Activated CD8-positive, alpha-beta memory T cell treated with anti-CD3 and anti-CD28 coated beads, Interleukin-2, amount 50 U/mL, for 1 hour (primary cell): ENCODE data around the gene SDC4.

Experiments
- DNase-seq: peaks from one replicate; pipeline ENCODE4 v3.0.0-alpha.2; 2020; ENCODE audit errors: extremely low read depth

Gene SDC4

GRCh38 chr20:45318948-45319347 is 29.3 kb downstream of the SDC4 start:
- no peak for DNase-seq

GRCh38 chr20:45318386-45318939 is 29.8 kb downstream of the SDC4 start:
- no peak for DNase-seq

GRCh38 chr20:45317826-45318225 is 30.4 kb downstream of the SDC4 start:
- no peak for DNase-seq

GRCh38 chr20:45316150-45317080 is 31.8 kb downstream of the SDC4 start:
- no peak for DNase-seq

GRCh38 chr20:45315672-45316071 is 32.6 kb downstream of the SDC4 start:
- DNase-seq = no peak

- DNase-seq = no peak
Measured at GRCh38 chr20:45313943-45314342, 34.3 kb downstream of the SDC4 start.

- DNase-seq = no peak
Measured at GRCh38 chr20:45313065-45313695, 35.0 kb downstream of the SDC4 start.

GRCh38 chr20:45312241-45312640 is 36.0 kb downstream of the SDC4 start:
- no peak for DNase-seq

- no peak for DNase-seq
Measured at GRCh38 chr20:45311589-45312211, 36.5 kb downstream of the SDC4 start.

- DNase-seq = no peak
Measured at GRCh38 chr20:45309075-45309474, 39.1 kb downstream of the SDC4 start.

- DNase-seq = no peak
Measured at GRCh38 chr20:45308117-45308778, 40.0 kb downstream of the SDC4 start, which contains the start of gene MATN4. TSS of gene MATN4 (minus strand) at chr20:45308299. CDS start at chr20:45305582, 2,717 bp downstream.

GRCh38 chr20:45307076-45307640 is 41.1 kb downstream of the SDC4 start:
- DNase-seq = no peak

- no peak for DNase-seq
Measured at GRCh38 chr20:45306431-45306982, 41.7 kb downstream of the SDC4 start, which contains the start of gene RBPJL. TSS of gene RBPJL (plus strand) at chr20:45306840. CDS start at chr20:45306923, 83 bp downstream.

- no peak for DNase-seq
Measured at GRCh38 chr20:45305262-45305661, 43.0 kb downstream of the SDC4 start.

GRCh38 chr20:45304464-45304999 is 43.7 kb downstream of the SDC4 start:
- DNase-seq = no peak

- no peak for DNase-seq
Measured at GRCh38 chr20:45303586-45304463, 44.4 kb downstream of the SDC4 start.

- DNase-seq = no peak
Measured at GRCh38 chr20:45301824-45302271, 46.4 kb downstream of the SDC4 start.

- no peak for DNase-seq
Measured at GRCh38 chr20:45300961-45301360, 47.3 kb downstream of the SDC4 start.

- DNase-seq = no peak
Measured at GRCh38 chr20:45299786-45300185, 48.4 kb downstream of the SDC4 start.
